SU-DHL-6 (cell line): ENCODE measurements around the gene MTFMT.
"Not testable (repeated sequence)": the region's sequence is repeated elsewhere in the genome, so short reads cannot be mapped to it uniquely, and the experiment has no call there.

Experiments
- H2AFZ ChIP-seq: fragments of 200-600 bp; sonication (generic); 2 replicates; pipeline ENCODE4 v1.6.1; 2014; ENCODE audit warnings: low read depth, mild to moderate bottlenecking, moderate library complexity, mixed read lengths, antibody characterized with exemption, low read length; ENCODE audit not compliant: severe bottlenecking
- H3F3A ChIP-seq: fragments of 200-600 bp; shearing (Covaris generic); 2 replicates; pipeline ENCODE4 v1.6.0; 2016; ENCODE audit warnings: antibody characterized with exemption, mild to moderate bottlenecking; ENCODE audit not compliant: insufficient read depth
- H3K27ac ChIP-seq: fragments of 200-600 bp; sonication (generic); 2 replicates; pipeline ENCODE4 v1.5.1; 2016; ENCODE audit warnings: low read depth, mild to moderate bottlenecking, low read length, moderate library complexity, mixed read lengths
- H3K27me3 ChIP-seq: fragments of 200-600 bp; sonication (generic), shearing (Covaris generic); 2 replicates; pipeline ENCODE4 v1.6.0; 2014; ENCODE audit warnings: mild to moderate bottlenecking, low read length
- H3K36me3 ChIP-seq: fragments of 200-600 bp; sonication (generic); 2 replicates; pipeline ENCODE4 v1.6.1; 2014; ENCODE audit warnings: mild to moderate bottlenecking, low read length, mixed read lengths
- H3K4me2 ChIP-seq: fragments of 300-600, 200-600 bp; shearing (Covaris generic), sonication (generic); 2 replicates; pipeline ENCODE4 v1.6.0; 2014; ENCODE audit warnings: low read length, low read depth, mild to moderate bottlenecking; ENCODE audit not compliant: poor library complexity, severe bottlenecking
- H3K4me3 ChIP-seq: fragments of 200-600 bp; sonication (generic); 2 replicates; pipeline ENCODE4 v1.5.1; 2014; ENCODE audit warnings: antibody characterized with exemption, low read length, mild to moderate bottlenecking, mixed read lengths; ENCODE audit not compliant: insufficient read depth, poor library complexity, severe bottlenecking
- H3K79me2 ChIP-seq: fragments of 200-600 bp; sonication (generic); 2 replicates; pipeline ENCODE4 v1.6.1; 2014; ENCODE audit warnings: mild to moderate bottlenecking, low read length, moderate library complexity; ENCODE audit not compliant: insufficient read depth
- H3K9ac ChIP-seq: fragments of 200-600 bp; sonication (generic); 2 replicates; pipeline ENCODE4 v1.7.0; 2014; ENCODE audit warnings: mild to moderate bottlenecking, low read length
- H3K9me2 ChIP-seq: fragments of 200-600 bp; sonication (generic); replicated peaks from 2 replicates; pipeline ENCODE4 v1.6.1; 2014; ENCODE audit warnings: low read length; ENCODE audit not compliant: insufficient read depth
- H3K9me3 ChIP-seq: fragments of 200-600 bp; sonication (generic); 2 replicates; pipeline ENCODE4 v1.6.1; 2014; ENCODE audit warnings: low read length, mixed read lengths; ENCODE audit not compliant: insufficient read depth
- H4K20me1 ChIP-seq: fragments of 200-600 bp; sonication (generic); 2 replicates; pipeline ENCODE4 v1.6.1; 2014; ENCODE audit warnings: low read depth, mild to moderate bottlenecking, antibody characterized with exemption, low read length, moderate library complexity, mixed read lengths
- EZH2phosphoT487 ChIP-seq: fragments of 200-600 bp; sonication (generic), shearing (Covaris generic); conservative IDR thresholded peaks from 2 replicates; pipeline ENCODE4 v1.6.1; 2018; ENCODE audit warnings: mild to moderate bottlenecking, antibody characterized with exemption, low read length, moderate library complexity, mixed read lengths
- TF ChIP-seq, protein P1 (sequence below): fragments of 200-600 bp; sonication (generic); IDR thresholded peaks from one replicate; pipeline ENCODE4 v1.5.1; 2017; ENCODE audit warnings: antibody characterized with exemption, mild to moderate bottlenecking, low read length, moderate library complexity; ENCODE audit not compliant: insufficient read depth, poor library complexity, severe bottlenecking

The MTFMT gene

DNA sequence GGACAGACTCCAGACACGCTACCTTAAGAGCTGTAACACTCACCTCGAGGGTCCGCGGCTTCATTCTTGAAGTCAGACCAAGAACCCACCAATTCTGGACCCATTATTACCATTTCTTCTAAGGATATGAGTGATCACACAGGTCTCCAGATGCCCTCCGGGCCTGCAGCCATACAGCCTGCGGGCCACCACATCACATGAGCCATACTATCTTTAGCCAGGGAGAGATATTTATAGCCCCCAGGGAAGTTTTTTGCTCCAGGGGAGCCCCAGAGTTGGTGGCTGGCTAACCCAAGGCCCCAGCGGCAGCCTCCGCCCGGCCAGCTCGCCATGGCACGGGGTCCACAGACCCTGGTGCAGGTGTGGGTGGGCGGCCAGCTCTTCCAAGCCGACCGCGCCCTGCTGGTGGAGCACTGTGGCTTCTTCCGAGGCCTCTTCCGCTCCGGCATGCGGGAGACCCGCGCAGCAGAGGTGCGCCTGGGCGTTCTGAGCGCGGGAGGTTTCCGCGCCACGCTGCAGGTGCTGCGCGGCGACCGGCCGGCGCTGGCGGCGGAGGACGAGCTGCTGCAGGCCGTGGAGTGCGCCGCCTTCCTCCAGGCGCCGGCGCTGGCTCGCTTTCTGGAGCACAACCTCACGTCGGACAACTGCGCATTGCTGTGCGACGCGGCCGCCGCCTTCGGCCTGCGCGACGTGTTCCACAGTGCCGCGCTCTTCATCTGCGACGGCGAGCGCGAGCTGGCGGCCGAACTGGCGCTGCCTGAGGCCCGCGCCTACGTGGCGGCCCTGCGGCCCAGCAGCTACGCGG, 47.2 kb upstream of the MTFMT start, which contains the start of gene KBTBD13:
Gene KBTBD13, plus strand, starts transcription at position 261 of the 805 bp plus-strand sequence. Its CDS starts 70 bp downstream, at position 331.
- H3K9ac ChIP-seq, result no peak within 1 kb of the TSS
- H2AFZ ChIP-seq, result no peak within 1 kb of the TSS
- H3K9me2 ChIP-seq, result no peaks in the 10 kb centered on the region
- no peak within 1 kb of the TSS for H3K27ac ChIP-seq
- no peak within 1 kb of the TSS for H3K4me2 ChIP-seq
- H3K79me2 ChIP-seq, result no peaks in the 10 kb centered on the region
- no peaks in the 10 kb centered on the region for H3K36me3 ChIP-seq
- TF ChIP-seq, protein P1, sequence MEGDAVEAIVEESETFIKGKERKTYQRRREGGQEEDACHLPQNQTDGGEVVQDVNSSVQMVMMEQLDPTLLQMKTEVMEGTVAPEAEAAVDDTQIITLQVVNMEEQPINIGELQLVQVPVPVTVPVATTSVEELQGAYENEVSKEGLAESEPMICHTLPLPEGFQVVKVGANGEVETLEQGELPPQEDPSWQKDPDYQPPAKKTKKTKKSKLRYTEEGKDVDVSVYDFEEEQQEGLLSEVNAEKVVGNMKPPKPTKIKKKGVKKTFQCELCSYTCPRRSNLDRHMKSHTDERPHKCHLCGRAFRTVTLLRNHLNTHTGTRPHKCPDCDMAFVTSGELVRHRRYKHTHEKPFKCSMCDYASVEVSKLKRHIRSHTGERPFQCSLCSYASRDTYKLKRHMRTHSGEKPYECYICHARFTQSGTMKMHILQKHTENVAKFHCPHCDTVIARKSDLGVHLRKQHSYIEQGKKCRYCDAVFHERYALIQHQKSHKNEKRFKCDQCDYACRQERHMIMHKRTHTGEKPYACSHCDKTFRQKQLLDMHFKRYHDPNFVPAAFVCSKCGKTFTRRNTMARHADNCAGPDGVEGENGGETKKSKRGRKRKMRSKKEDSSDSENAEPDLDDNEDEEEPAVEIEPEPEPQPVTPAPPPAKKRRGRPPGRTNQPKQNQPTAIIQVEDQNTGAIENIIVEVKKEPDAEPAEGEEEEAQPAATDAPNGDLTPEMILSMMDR, result no peak
- TF ChIP-seq EZH2phosphoT487, result no peak
- no peak within 1 kb of the TSS for H3K4me3 ChIP-seq
- H4K20me1 ChIP-seq, result no peaks in the 10 kb centered on the region
- no peaks in the 10 kb centered on the region for H3K9me3 ChIP-seq
- no peaks in the 10 kb centered on the region for H3K27me3 ChIP-seq
- no peaks in the 10 kb centered on the region for H3F3A ChIP-seq

DNA sequence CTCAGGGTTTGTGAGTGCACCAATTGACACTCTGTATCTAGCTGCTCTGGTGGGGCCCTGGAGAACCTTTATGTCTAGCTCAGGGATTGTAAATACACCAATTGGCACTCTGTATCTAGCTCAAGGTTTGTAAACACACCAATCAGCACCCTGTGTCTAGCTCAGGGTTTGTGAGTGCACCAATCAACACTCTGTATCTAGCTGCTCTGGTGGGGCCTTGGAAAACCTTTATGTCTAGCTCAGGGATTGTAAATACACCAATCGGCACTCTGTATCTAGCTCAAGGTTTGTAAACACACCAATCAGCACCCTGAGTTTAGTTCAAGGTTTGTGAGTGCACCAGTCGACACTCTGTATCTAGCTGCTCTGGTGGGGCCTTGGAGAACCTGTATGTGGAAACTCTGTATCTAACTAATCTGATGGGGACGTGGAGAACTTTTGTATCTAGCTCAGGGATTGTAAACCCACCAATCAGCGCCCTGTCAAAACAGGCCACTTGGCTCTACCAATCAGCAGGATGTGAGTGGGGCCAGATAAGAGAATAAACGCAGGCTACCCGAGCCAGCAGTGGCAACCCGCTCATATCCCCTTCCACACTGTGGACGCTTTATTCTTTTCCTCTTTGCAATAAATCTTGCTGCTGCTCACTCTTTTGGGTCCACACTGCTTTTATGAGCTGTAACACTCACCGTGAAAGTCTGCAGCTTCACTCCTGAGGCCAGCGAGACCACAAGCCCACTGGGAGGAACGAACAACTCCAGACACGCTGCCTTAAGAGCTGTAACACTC, 46.4 kb upstream of the MTFMT start:
- H3K9ac ChIP-seq, H3K27ac ChIP-seq, H3K4me3 ChIP-seq, H3F3A ChIP-seq, H3K9me3 ChIP-seq, H4K20me1 ChIP-seq, H3K27me3 ChIP-seq, H3K36me3 ChIP-seq, H2AFZ ChIP-seq, H3K9me2 ChIP-seq, H3K4me2 ChIP-seq, H3K79me2 ChIP-seq: not testable (repeated sequence)

DNA sequence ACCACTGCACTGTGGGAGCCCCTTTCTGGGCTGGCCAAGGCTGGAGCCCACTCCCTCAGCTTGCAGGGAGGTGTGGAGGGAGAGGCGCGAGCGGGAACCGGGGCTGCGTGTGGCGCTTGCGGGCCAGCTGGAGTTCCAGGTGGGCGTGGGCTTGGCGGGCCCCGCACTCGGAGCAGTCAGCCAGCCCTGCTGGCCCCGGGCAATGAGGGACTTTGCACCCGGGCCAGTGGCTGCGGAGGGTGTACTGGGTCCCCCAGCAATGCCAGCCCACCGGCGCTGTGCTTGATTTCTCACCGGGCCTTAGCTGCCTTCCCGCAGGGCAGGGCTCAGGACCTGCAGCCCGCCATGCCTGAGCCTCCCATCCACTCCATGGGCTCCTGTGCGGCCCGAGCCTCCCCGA, 45.5 kb upstream of the MTFMT start:
- H3K4me3 ChIP-seq, H3F3A ChIP-seq, H3K4me2 ChIP-seq, H3K9ac ChIP-seq, H3K9me3 ChIP-seq, H3K79me2 ChIP-seq, H3K36me3 ChIP-seq, H4K20me1 ChIP-seq, H3K27me3 ChIP-seq, H3K27ac ChIP-seq, H3K9me2 ChIP-seq, H2AFZ ChIP-seq: not testable (repeated sequence)

DNA sequence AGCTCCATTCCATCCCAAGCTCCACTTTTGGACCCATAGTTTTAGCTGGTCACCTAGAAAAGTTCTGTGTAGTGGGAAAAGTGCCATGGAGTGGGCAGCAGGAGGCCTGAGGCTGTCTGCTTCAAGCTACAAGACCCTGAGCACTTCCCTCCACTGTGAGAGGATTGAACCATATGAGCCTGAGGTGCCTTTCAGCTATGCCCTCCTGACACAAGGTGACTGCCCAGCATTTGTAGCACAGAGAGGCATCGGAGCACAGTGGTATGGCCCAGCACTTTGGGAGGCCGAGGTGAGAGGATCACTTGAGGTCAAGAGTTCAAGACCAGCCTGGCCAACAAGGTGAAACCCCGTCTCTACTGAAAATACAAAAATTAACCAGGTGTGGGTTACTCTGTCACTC, 43.2 kb upstream of the MTFMT start:
- no peak overlapping the region for H3K27ac ChIP-seq
- no peak overlapping the region for H2AFZ ChIP-seq
- H3K79me2 ChIP-seq, result no peaks in the 10 kb centered on the region
- H4K20me1 ChIP-seq, result no peaks in the 10 kb centered on the region
- no peak overlapping the region for H3K4me3 ChIP-seq
- TF ChIP-seq EZH2phosphoT487, result no peak
- TF ChIP-seq, protein P1, result no peak
- H3K27me3 ChIP-seq, result no peaks in the 10 kb centered on the region
- no peak overlapping the region for H3K9ac ChIP-seq
- no peaks in the 10 kb centered on the region for H3F3A ChIP-seq
- no peaks in the 10 kb centered on the region for H3K9me2 ChIP-seq
- H3K4me2 ChIP-seq, result no peak overlapping the region
- H3K36me3 ChIP-seq, result no peaks in the 10 kb centered on the region
- no peaks in the 10 kb centered on the region for H3K9me3 ChIP-seq
